Progenitor cell of endocrine pancreas (in vitro differentiated cells): ENCODE results near the gene OSM. TPM values are rescaled to one million over a fixed set of nuclear protein-coding genes. Genes with fewer than 3 reads are reported as not detected.

Source experiments
- DNase-seq: peaks from one replicate; pipeline ENCODE4 v3.0.0; 2021; ENCODE audit warnings: low spot score; ENCODE audit not compliant: unreplicated experiment
- H3K27ac Mint-ChIP-seq: 2 replicates; pipeline ENCODE4 v1.8.0; 2021; ENCODE audit warnings: mild to moderate bottlenecking, moderate library complexity, mixed read lengths
- H3K27me3 Mint-ChIP-seq: 2 replicates; pipeline ENCODE4 v1.8.0; 2021; ENCODE audit warnings: mixed read lengths
- H3K36me3 Mint-ChIP-seq: 2 replicates; pipeline ENCODE4 v1.8.0; 2022; ENCODE audit warnings: mixed read lengths; ENCODE audit not compliant: insufficient read depth
- H3K4me1 Mint-ChIP-seq: 2 replicates; pipeline ENCODE4 v1.8.0; 2021; ENCODE audit warnings: low read depth, mixed read lengths
- H3K4me3 Mint-ChIP-seq: 2 replicates; pipeline ENCODE4 v1.8.0; 2021; ENCODE audit warnings: low read depth, mild to moderate bottlenecking, moderate library complexity, mixed read lengths
- H3K9me3 Mint-ChIP-seq: 2 replicates; pipeline ENCODE4 v1.8.0; 2021; ENCODE audit warnings: low read depth, mixed read lengths
- total RNA-seq: library from RNA; stranded (reverse); gene quantifications from 2 replicates; pipeline ENCODE4 v1.2.1, GENCODE V29; 2021
- TF ChIP-seq, protein P1 (sequence below): fragments of 200-600 bp; sonication (generic); IDR thresholded peaks from one replicate; pipeline ENCODE4 v1.5.0; 2021; ENCODE audit warnings: antibody characterized with exemption, mild to moderate bottlenecking; ENCODE audit not compliant: unreplicated experiment

The OSM gene
- total RNA-seq, 1 donor from 2014 or later, result not detected

DNA sequence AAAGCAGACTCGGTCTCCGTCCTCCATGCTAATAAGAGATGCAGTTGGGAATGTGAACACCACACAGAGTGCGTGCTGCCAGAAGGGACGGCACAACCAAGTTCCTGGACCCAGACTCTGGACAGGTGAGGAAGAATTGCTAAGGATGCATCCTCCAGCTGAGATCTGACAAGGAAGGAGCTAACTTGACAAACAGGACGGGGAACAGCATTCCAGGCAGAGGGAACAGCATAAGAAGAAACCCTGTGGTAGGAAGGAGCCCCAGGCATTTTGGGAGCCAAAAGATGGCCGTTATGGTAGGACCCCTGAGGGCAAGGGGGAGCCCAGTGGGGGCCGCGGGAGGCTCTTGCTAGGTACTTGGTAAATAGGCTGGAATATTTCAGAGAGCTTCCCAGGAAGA is 6.0 kb downstream of the OSM start:
- TF ChIP-seq, protein P1, sequence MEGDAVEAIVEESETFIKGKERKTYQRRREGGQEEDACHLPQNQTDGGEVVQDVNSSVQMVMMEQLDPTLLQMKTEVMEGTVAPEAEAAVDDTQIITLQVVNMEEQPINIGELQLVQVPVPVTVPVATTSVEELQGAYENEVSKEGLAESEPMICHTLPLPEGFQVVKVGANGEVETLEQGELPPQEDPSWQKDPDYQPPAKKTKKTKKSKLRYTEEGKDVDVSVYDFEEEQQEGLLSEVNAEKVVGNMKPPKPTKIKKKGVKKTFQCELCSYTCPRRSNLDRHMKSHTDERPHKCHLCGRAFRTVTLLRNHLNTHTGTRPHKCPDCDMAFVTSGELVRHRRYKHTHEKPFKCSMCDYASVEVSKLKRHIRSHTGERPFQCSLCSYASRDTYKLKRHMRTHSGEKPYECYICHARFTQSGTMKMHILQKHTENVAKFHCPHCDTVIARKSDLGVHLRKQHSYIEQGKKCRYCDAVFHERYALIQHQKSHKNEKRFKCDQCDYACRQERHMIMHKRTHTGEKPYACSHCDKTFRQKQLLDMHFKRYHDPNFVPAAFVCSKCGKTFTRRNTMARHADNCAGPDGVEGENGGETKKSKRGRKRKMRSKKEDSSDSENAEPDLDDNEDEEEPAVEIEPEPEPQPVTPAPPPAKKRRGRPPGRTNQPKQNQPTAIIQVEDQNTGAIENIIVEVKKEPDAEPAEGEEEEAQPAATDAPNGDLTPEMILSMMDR, result no peak
- Mint-ChIP-seq H3K4me1 (peaks cover 3% of the 10 kb centered on the region), H3K9me3 (no peaks in the 10 kb centered on the region), H3K27ac (no peak overlapping the region), H3K4me3 (no peak overlapping the region), H3K36me3 (no peaks in the 10 kb centered on the region), H3K27me3 (peaks cover 33% of the 10 kb centered on the region)
- no peak for DNase-seq

DNA sequence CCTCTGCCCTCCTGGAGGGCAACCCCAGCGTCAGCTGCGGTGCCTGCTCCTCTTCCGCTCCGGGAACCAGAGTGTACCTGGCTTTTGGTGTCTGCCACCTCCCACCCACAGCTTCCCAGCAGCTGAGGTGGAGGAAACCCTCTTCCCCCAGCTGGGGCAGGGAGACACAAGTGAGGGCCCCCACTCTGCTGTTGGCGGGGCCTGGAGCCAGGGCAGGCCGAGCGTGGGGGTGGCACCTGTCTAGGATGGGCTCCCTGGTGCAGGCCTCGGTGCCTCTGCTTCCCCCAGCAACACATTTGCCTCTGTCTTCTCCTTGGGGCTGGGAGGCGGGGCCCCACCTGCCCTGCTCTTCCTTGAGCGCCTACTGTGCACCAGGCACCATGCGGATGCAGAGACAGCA is 6.4 kb downstream of the OSM start:
- H3K36me3 Mint-ChIP-seq, result no peaks in the 10 kb centered on the region
- no peaks in the 10 kb centered on the region for H3K9me3 Mint-ChIP-seq
- TF ChIP-seq, protein P1, result no peak
- no peak overlapping the region for H3K4me3 Mint-ChIP-seq
- peaks cover 33% of the 10 kb centered on the region for H3K27me3 Mint-ChIP-seq
- H3K27ac Mint-ChIP-seq, result no peak overlapping the region
- DNase-seq, result no peak
- H3K4me1 Mint-ChIP-seq, result peaks cover 3% of the 10 kb centered on the region

DNA sequence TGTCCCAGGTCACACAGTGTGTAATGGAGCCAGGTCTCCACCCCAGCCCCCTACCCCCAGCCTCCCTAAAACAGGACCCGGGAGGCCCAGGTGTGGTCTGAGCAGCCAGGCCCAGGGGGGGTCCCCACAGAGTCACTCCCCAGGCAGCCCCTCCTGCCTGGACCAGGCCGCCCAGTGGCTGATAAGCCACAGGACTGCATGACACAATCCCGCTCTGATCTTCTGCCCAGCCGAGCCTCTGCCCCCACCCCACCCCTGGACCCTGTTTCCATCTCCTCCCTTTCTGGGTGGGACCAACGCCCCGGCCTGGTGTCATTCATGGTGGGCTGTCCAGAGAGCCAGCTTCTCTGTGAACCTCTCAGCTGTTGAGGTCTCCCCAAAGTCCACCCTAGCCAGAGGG is 12.3 kb downstream of the OSM start:
- TF ChIP-seq, protein P1, result no peak
- no peak overlapping the region for H3K4me3 Mint-ChIP-seq
- no peak overlapping the region for H3K27ac Mint-ChIP-seq

DNA sequence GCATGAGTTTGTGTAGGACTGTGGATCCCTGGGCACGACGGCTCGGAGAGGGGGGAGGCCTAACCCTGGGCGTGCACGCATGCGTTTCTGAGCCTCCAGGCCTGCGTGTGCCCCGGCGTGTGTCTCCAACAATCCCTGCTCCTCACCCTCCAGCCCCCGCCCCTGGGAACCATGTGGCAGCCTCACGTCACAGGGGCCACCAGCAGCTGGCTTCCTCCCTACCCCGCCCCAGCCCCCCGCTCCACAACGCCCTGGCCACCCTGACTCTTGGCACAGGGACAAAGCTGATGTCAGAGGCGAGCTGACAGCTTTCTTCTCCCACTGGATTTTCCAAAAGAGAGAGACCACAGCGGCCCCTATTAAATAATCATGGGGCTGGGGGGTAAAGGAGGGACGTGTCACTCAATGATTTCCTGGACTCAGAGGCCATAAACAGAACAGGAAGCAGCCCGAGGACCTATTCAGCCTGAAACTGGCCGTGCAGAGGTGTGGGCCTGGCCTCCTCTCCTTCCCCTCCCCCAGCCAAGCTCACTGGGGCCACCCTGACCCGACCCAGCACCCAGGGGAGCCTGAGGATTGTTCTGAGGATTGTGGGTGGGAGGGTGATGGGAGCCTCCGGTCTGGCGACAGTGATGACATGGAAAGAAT is 13.3 kb downstream of the OSM start:
- peaks cover 19% of the 10 kb centered on the region for H3K27me3 Mint-ChIP-seq
- TF ChIP-seq, protein P1, result no peak
- H3K27ac Mint-ChIP-seq, result no peak overlapping the region
- DNase-seq, result no peak
- peaks cover 12% of the 10 kb centered on the region for H3K4me1 Mint-ChIP-seq
- no peak overlapping the region for H3K4me3 Mint-ChIP-seq
- H3K9me3 Mint-ChIP-seq, result no peaks in the 10 kb centered on the region
- no peaks in the 10 kb centered on the region for H3K36me3 Mint-ChIP-seq

More for the DNA sequence above, 12.3 kb downstream of the OSM start:
- no peaks in the 10 kb centered on the region for H3K9me3 Mint-ChIP-seq
- DNase-seq, result no peak
- H3K4me1 Mint-ChIP-seq, result peaks cover 7% of the 10 kb centered on the region
- H3K27me3 Mint-ChIP-seq, result peaks cover 16% of the 10 kb centered on the region
- H3K36me3 Mint-ChIP-seq, result no peaks in the 10 kb centered on the region

DNA sequence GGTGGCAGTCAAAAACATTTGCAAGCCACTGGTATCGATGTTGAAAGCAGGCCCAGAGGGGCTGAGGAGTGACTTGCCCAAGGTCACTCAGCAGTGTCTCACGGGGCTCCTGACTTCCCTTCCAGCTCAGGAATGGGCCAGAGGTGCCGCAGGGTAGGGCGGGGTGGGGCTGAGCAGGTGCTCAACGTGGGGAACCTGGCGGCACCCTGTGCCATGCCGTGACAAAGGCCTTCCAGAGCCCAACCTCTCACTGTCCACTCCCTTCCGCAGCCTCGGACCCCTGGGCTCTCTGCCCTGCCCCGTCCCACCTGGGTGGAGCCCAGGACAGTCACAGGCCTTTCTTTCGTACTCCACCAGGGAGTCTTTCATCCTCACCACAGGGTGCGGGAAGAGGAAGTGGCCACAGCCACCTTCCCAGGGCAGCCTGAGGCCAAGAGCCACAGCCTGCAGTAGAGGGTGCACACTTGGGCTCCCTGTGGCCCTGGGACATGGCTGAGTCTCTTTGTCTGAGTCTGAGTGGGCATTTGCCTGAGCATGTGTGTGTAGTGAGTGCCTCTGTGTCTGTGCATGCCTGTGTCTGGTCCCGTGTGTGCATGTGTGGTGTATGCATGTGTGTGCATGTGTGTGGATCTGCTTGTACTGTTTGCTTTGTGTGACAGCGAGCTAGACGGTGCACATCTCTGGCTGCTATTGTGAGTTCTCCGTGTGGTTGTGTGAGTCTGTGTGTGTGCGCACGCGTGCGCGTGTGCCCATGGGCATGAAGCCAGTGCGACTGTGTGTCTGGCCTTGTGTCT is 14.0 kb downstream of the OSM start:
- DNase-seq, result no peak
- H3K4me3 Mint-ChIP-seq, result no peak overlapping the region
- H3K36me3 Mint-ChIP-seq, result no peaks in the 10 kb centered on the region
- peaks cover 13% of the 10 kb centered on the region for H3K4me1 Mint-ChIP-seq
- TF ChIP-seq, protein P1, result no peak
- no peaks in the 10 kb centered on the region for H3K9me3 Mint-ChIP-seq
- H3K27me3 Mint-ChIP-seq, result peaks cover 20% of the 10 kb centered on the region
- H3K27ac Mint-ChIP-seq, result no peak overlapping the region
